H9 (cell line): ENCODE measurements around the gene DTWD2. TPM values are rescaled to one million over a fixed set of nuclear protein-coding genes. Genes with fewer than 3 reads are reported as not detected.

ENCODE experiments used
- DNase-seq: peaks from one replicate; pipeline ENCODE4 v3.0.0-alpha.2; 2017
- H2AFZ ChIP-seq: one replicate; pipeline ENCODE4 v1.6.1; 2013; ENCODE audit warnings: mild to moderate bottlenecking, low read length, control low read depth, moderate library complexity
- H2AK5ac ChIP-seq: 2 replicates; pipeline ENCODE4 v1.6.1; 2013; ENCODE audit warnings: low read length, control low read depth, mixed read lengths; ENCODE audit not compliant: insufficient read length
- H2BK120ac ChIP-seq: one replicate; pipeline ENCODE4 v1.6.1; 2013; ENCODE audit warnings: low read depth, mild to moderate bottlenecking, low read length, control low read depth, inconsistent platforms; ENCODE audit not compliant: poor library complexity, severe bottlenecking
- H2BK12ac ChIP-seq: 2 replicates; pipeline ENCODE4 v1.6.1; 2013; ENCODE audit warnings: low read length, control low read depth, mixed read lengths, low read depth; ENCODE audit not compliant: insufficient read length
- H2BK15ac ChIP-seq: 2 replicates; pipeline ENCODE4 v1.6.1; 2013; ENCODE audit warnings: low read depth, low read length, control low read depth
- H2BK20ac ChIP-seq: one replicate; pipeline ENCODE4 v1.6.1; 2013; ENCODE audit warnings: low read depth, mild to moderate bottlenecking, low read length, control low read depth, inconsistent platforms; ENCODE audit not compliant: poor library complexity, severe bottlenecking
- H2BK5ac ChIP-seq: 2 replicates; pipeline ENCODE4 v1.6.1; 2013; ENCODE audit warnings: low read length, control low read depth, mixed read lengths; ENCODE audit not compliant: insufficient read length
- H3K14ac ChIP-seq: 2 replicates; pipeline ENCODE4 v1.6.1; 2013; ENCODE audit warnings: low read length, control low read depth; ENCODE audit not compliant: insufficient read depth
- H3K18ac ChIP-seq: 2 replicates; pipeline ENCODE4 v1.6.1; 2013; ENCODE audit warnings: low read depth, mild to moderate bottlenecking, mixed read lengths, low read length, control low read depth; ENCODE audit not compliant: insufficient read length
- H3K23ac ChIP-seq: 2 replicates; pipeline ENCODE4 v1.6.1; 2013; ENCODE audit warnings: low read length, control low read depth, mixed read lengths, low read depth; ENCODE audit not compliant: insufficient read length
- H3K23me2 ChIP-seq: 2 replicates; pipeline ENCODE4 v1.6.1; 2013; ENCODE audit warnings: low read depth, mild to moderate bottlenecking, mixed read lengths, low read length, control low read depth; ENCODE audit not compliant: insufficient read length, poor library complexity, severe bottlenecking
- H3K27ac ChIP-seq: 2 replicates; pipeline ENCODE4 v1.5.1; 2013; ENCODE audit warnings: low read length, control low read depth, mixed read lengths, low read depth; ENCODE audit not compliant: insufficient read length
- H3K27me3 ChIP-seq: 2 replicates; pipeline ENCODE4 v1.6.1; 2013; ENCODE audit warnings: low read length, control low read depth, inconsistent platforms; ENCODE audit not compliant: insufficient read depth
- H3K4ac ChIP-seq: 2 replicates; pipeline ENCODE4 v1.6.1; 2013; ENCODE audit warnings: low read depth, mild to moderate bottlenecking, control low read depth, inconsistent platforms, low read length, moderate library complexity
- H3K4me1 ChIP-seq: 2 replicates; pipeline ENCODE4 v1.6.1; 2013; ENCODE audit warnings: low read length, control low read depth, inconsistent platforms; ENCODE audit not compliant: insufficient read depth
- H3K4me2 ChIP-seq: 2 replicates; pipeline ENCODE4 v1.6.1; 2013; ENCODE audit warnings: low read length, control low read depth, mixed read lengths; ENCODE audit not compliant: insufficient read length, insufficient read depth
- H3K56ac ChIP-seq: 2 replicates; pipeline ENCODE4 v1.6.1; 2013; ENCODE audit warnings: low read depth, mild to moderate bottlenecking, mixed read lengths, low read length, control low read depth; ENCODE audit not compliant: insufficient read length
- H3K79me1 ChIP-seq: 2 replicates; pipeline ENCODE4 v1.6.1; 2013; ENCODE audit warnings: low read depth, mild to moderate bottlenecking, moderate library complexity, low read length, control low read depth, inconsistent platforms; ENCODE audit not compliant: insufficient read depth, poor library complexity, severe bottlenecking
- H3K79me2 ChIP-seq: 2 replicates; pipeline ENCODE4 v1.6.1; 2013; ENCODE audit warnings: low read length, control low read depth, inconsistent platforms; ENCODE audit not compliant: insufficient read depth
- H3K9ac ChIP-seq: 2 replicates; pipeline ENCODE4 v1.6.1; 2013; ENCODE audit warnings: low read length, control low read depth, mixed read lengths; ENCODE audit not compliant: insufficient read length; ENCODE audit errors: extremely low read depth
- H3K9me3 ChIP-seq: one replicate; pipeline ENCODE4 v1.6.1; 2013; ENCODE audit warnings: low read depth, low read length, inconsistent platforms; ENCODE audit not compliant: control insufficient read depth
- H3T11ph ChIP-seq: one replicate; pipeline ENCODE4 v1.6.1; 2013; ENCODE audit warnings: mild to moderate bottlenecking, low read length, control low read depth, inconsistent platforms
- H4K20me1 ChIP-seq: one replicate; pipeline ENCODE4 v1.6.1; 2013; ENCODE audit not compliant: control insufficient read depth, insufficient read length, insufficient read depth
- H4K5ac ChIP-seq: 2 replicates; pipeline ENCODE4 v1.6.1; 2013; ENCODE audit warnings: low read depth, mild to moderate bottlenecking, mixed read lengths, low read length, control low read depth; ENCODE audit not compliant: insufficient read length
- H4K8ac ChIP-seq: replicated peaks from 2 replicates; pipeline ENCODE4 v1.6.1; 2013; ENCODE audit warnings: low read length, control low read depth, mixed read lengths, low read depth; ENCODE audit not compliant: insufficient read length
- H4K91ac ChIP-seq: 2 replicates; pipeline ENCODE4 v1.6.1; 2013; ENCODE audit warnings: low read depth, mild to moderate bottlenecking, moderate library complexity, mixed read lengths, low read length, control low read depth; ENCODE audit not compliant: insufficient read length
- H3K27ac Mint-ChIP-seq, 3 experiments: 2 replicates in 2 of 3; 3 replicates in 1 of 3; pipeline ENCODE4 v1.8.0; 2020 to 2021; ENCODE audit warnings: mixed read lengths in 3 of 3, mild to moderate bottlenecking in 1 of 3, moderate library complexity in 1 of 3
- H3K27me3 Mint-ChIP-seq: 2 replicates; pipeline ENCODE4 v1.8.0; 2021; ENCODE audit warnings: low read depth, mild to moderate bottlenecking, moderate library complexity, mixed read lengths
- H3K36me3 Mint-ChIP-seq, 3 experiments: 2 replicates in 2 of 3; 3 replicates in 1 of 3; pipeline ENCODE4 v1.8.0; 2020 to 2021; ENCODE audit warnings: low read depth in 3 of 3, mixed read lengths in 3 of 3; ENCODE audit not compliant: insufficient read depth in 1 of 3
- H3K4me1 Mint-ChIP-seq, 2 experiments: 2 replicates each; pipeline ENCODE4 v1.8.0; 2020; ENCODE audit warnings: mixed read lengths in 2 of 2
- H3K4me3 Mint-ChIP-seq, 2 experiments: 2 replicates in 1 of 2; 3 replicates in 1 of 2; pipeline ENCODE4 v1.8.0; 2020 to 2021; ENCODE audit warnings: mild to moderate bottlenecking in 2 of 2, mixed read lengths in 2 of 2, moderate library complexity in 1 of 2
- H3K9me3 Mint-ChIP-seq, 2 experiments: 2 replicates in 1 of 2; 3 replicates in 1 of 2; pipeline ENCODE4 v1.8.0; 2020; ENCODE audit warnings: mild to moderate bottlenecking in 2 of 2, mixed read lengths in 2 of 2, moderate library complexity in 1 of 2
- WGBS: extraction: QIAGEN DNeasy Blood & Tissue Kit; methylation state at CpG from one replicate; pipeline ENCODE4 v1.1.7; 2013; ENCODE audit warnings: missing lambda C conversion rate, low lambda C conversion rate, mixed read lengths; ENCODE audit not compliant: insufficient read length; ENCODE audit errors: extremely low coverage; 5-methylcytosine and 5-hydroxymethylcytosine counted together
- total RNA-seq: library from RNA; stranded (reverse); gene quantifications from 2 replicates; pipeline ENCODE4 v1.2.1, GENCODE V29; 2021
- TF ChIP-seq, protein P1 (sequence below): fragments of 200-600 bp; sonication (generic); conservative IDR thresholded peaks from 3 replicates; pipeline ENCODE4 v1.8.0; 2021; ENCODE audit warnings: antibody characterized with exemption, mild to moderate bottlenecking

Gene DTWD2
- total RNA-seq, 1 experiment from 2014 or later, result 10.8 TPM

DNA sequence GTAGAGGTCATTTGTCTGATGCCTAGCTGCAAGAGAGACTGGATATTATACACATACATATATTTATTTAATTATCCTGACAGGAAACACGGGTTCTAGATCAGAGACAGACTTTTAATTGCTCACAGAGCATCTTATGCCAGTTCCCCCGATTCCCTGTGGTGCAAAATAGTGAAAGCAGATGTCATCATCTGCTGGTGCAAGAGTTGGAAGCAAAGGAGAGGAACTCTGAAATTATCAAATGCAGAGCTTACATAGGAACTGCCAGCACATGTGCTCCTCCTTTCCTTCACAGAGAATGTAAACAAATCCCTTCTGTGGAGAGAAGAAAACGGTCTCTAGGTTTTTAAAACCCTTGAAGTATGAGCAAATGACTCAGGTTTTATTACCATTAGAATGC, 69.3 kb downstream of the DTWD2 start:
- Mint-ChIP-seq H3K9me3 (no peaks in the 10 kb centered on the region), H3K27me3 (no peaks in the 10 kb centered on the region), H3K4me1 (peaks cover 19 to 31% of the 10 kb centered on the region in 2 experiments), H3K4me3 (no peak overlapping the region), H3K36me3 (no peaks in the 10 kb centered on the region; a peak in 2 of 7 replicates), H3K27ac (no peak overlapping the region)
- Histone ChIP-seq H4K8ac (no peak overlapping the region), H3K9me3 (no peaks in the 10 kb centered on the region), H2AFZ (no peak overlapping the region), H4K5ac (no peak overlapping the region), H3K79me1 (no peaks in the 10 kb centered on the region), H4K20me1 (no peaks in the 10 kb centered on the region), H4K91ac (no peak overlapping the region), H3K4me2 (no peak overlapping the region), H2BK5ac (no peak overlapping the region), H2BK120ac (no peak overlapping the region), H3K4ac (no peak overlapping the region), H3K9ac (no peak overlapping the region), H3K27me3 (no peaks in the 10 kb centered on the region), H2AK5ac (no peak overlapping the region), H3K18ac (no peak overlapping the region), H3K4me1 (peaks cover 4% of the 10 kb centered on the region; the same call in 1 of the 2 replicates), H2BK15ac (no peak overlapping the region), H3K79me2 (no peaks in the 10 kb centered on the region), H2BK20ac (no peak overlapping the region), H3T11ph (no peak overlapping the region), H3K27ac (no peak overlapping the region), H2BK12ac (no peak overlapping the region), H3K23me2 (no peaks in the 10 kb centered on the region), H3K23ac (no peak overlapping the region), H3K14ac (no peak overlapping the region), H3K56ac (no peak overlapping the region)
- no peak for DNase-seq
- TF ChIP-seq, protein P1, sequence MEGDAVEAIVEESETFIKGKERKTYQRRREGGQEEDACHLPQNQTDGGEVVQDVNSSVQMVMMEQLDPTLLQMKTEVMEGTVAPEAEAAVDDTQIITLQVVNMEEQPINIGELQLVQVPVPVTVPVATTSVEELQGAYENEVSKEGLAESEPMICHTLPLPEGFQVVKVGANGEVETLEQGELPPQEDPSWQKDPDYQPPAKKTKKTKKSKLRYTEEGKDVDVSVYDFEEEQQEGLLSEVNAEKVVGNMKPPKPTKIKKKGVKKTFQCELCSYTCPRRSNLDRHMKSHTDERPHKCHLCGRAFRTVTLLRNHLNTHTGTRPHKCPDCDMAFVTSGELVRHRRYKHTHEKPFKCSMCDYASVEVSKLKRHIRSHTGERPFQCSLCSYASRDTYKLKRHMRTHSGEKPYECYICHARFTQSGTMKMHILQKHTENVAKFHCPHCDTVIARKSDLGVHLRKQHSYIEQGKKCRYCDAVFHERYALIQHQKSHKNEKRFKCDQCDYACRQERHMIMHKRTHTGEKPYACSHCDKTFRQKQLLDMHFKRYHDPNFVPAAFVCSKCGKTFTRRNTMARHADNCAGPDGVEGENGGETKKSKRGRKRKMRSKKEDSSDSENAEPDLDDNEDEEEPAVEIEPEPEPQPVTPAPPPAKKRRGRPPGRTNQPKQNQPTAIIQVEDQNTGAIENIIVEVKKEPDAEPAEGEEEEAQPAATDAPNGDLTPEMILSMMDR, result no peak
- WGBS, result no CpG with 5 or more reads among the region's 3 CpGs
